ENCODE data around the gene NCR3LG1.
A peak's percentile ranks its signal among the peaks of the same experiment; 100 is the strongest.

The NCR3LG1 gene

GRCh38 chr11:17350455-17351171, 987 bp upstream of the NCR3LG1 start:
- TF ChIP-seq CTCF (IDR thresholded peaks at IDR 0.05; ENCODE audit: low read depth, low read length) (no peak), MYC (IDR thresholded peaks at IDR 0.05; ENCODE audit: low read depth, low read length) (no peak), MAX (IDR thresholded peaks at IDR 0.05; ENCODE audit: low read depth, low read length) (no peak), POLR2A (IDR thresholded peaks at IDR 0.05; ENCODE audit: extremely low read depth, insufficient read length) (no peak)
- DNase-seq (ENCODE audit: low read depth), result peak; percentile 34
- H3K4me3 ChIP-seq (ENCODE audit: low read depth, low read length), result no peak overlapping the region

GRCh38 chr11:17351172-17351509, 459 bp upstream of the NCR3LG1 start:
- H3K4me3 ChIP-seq (ENCODE audit: low read depth, low read length), result peak overlapping the region; percentile 86
- TF ChIP-seq CTCF (IDR thresholded peaks at IDR 0.05; ENCODE audit: low read depth, low read length) (peak; percentile 7), MYC (IDR thresholded peaks at IDR 0.05; ENCODE audit: low read depth, low read length) (no peak)
- DNase-seq (ENCODE audit: low read depth), result no peak

- DNase-seq (ENCODE audit: low read depth), result peak; percentile 88
- peak overlapping the region; percentile 86 for H3K4me3 ChIP-seq (ENCODE audit: low read depth, low read length)
- TF ChIP-seq MAX (IDR thresholded peaks at IDR 0.05; ENCODE audit: low read depth, low read length) (peak; percentile 89), MYC (IDR thresholded peaks at IDR 0.05; ENCODE audit: low read depth, low read length) (peak; percentile 92), CTCF (IDR thresholded peaks at IDR 0.05; ENCODE audit: low read depth, low read length) (no peak), POLR2A (IDR thresholded peaks at IDR 0.05; ENCODE audit: extremely low read depth, insufficient read length) (peak; percentile 59)
Measured at GRCh38 chr11:17352950-17353820, 1.6 kb downstream of the NCR3LG1 start.

- TF ChIP-seq POLR2A (IDR thresholded peaks at IDR 0.05; ENCODE audit: extremely low read depth, insufficient read length), result no peak
- TF ChIP-seq MAX (IDR thresholded peaks at IDR 0.05; ENCODE audit: low read depth, low read length), result no peak
- TF ChIP-seq MYC (IDR thresholded peaks at IDR 0.05; ENCODE audit: low read depth, low read length), result no peak
- no peak for TF ChIP-seq CTCF (IDR thresholded peaks at IDR 0.05; ENCODE audit: low read depth, low read length)
- DNase-seq (ENCODE audit: low read depth), result no peak
- H3K4me3 ChIP-seq (ENCODE audit: low read depth, low read length), result peak overlapping the region; percentile 86
Measured at GRCh38 chr11:17353821-17354600, 2.4 kb downstream of the NCR3LG1 start.

DNA sequence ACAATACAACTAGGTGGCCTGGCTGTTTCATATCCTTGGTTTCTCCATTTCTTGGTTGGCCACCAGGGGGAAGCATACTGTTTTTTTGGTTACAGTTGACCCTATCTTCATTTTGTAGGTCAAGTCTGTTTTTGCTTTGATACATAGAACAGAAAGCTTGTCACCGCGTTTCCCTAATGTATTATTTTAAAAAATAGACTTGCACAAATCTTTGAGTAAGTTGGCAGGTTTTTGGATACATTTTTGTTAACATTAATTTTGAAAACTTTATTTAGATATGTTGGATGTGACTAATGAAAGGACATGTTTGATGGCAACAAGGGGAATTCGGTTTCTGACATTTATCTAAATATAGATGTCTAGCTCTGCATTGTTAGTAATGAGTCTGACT, 3.0 kb downstream of the NCR3LG1 start:
- DNase-seq (ENCODE audit: low read depth), result peak; percentile 88
- H3K4me3 ChIP-seq (ENCODE audit: low read depth, low read length), result peak overlapping the region; percentile 86
- peak; percentile 63 for TF ChIP-seq CTCF (IDR thresholded peaks at IDR 0.05; ENCODE audit: low read depth, low read length)
- TF ChIP-seq MAX (IDR thresholded peaks at IDR 0.05; ENCODE audit: low read depth, low read length), result no peak
- 0 out of 2 replicates have a peak, but pooled peaks have one; percentile 24 for TF ChIP-seq MYC (IDR thresholded peaks at IDR 0.05; ENCODE audit: low read depth, low read length)
- no peak for TF ChIP-seq POLR2A (IDR thresholded peaks at IDR 0.05; ENCODE audit: extremely low read depth, insufficient read length)

All from NB4 (cell line).